NOMO-1 treated with dmso at 0.1 percent for 144 hours (cell line): Measurements from ENCODE around the gene GNB5.
A peak's percentile ranks its signal among the peaks of the same experiment; 100 is the strongest.

Source experiments
- DNase-seq: peaks from one replicate; lab custom pipeline; 2025; ENCODE audit not compliant: unreplicated experiment; lab: John Stamatoyannopoulos, UW

GNB5 gene

DNA sequence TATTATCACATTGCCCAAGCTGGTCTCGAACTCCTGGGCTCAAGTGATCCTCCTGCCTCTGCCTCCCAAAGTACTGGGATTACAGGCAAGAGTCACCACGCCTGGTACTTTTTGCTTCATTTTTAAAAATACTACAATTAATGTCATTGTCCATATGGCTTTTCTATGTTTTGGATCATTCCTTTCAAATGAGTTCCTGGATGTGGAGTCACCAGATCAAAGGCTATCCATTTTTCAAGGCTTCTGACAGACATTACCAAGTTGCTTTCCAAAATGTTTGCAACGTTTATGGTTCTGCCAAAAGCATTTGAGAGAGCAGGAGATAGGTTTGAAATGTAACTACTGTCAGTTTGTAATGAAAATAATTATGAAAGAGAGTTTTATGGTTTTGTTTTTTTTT, 44.4 kb downstream of the GNB5 start:
- no peak for DNase-seq

- DNase-seq = no peak
Measured at GRCh38 chr15:52146261-52146660, 44.9 kb downstream of the GNB5 start.

GRCh38 chr15:52144656-52145178, 46.5 kb downstream of the GNB5 start:
- DNase-seq = no peak

GRCh38 chr15:52143873-52144272, 47.3 kb downstream of the GNB5 start:
- no peak for DNase-seq

GRCh38 chr15:52140646-52141045, 50.5 kb downstream of the GNB5 start:
- DNase-seq = no peak

DNA sequence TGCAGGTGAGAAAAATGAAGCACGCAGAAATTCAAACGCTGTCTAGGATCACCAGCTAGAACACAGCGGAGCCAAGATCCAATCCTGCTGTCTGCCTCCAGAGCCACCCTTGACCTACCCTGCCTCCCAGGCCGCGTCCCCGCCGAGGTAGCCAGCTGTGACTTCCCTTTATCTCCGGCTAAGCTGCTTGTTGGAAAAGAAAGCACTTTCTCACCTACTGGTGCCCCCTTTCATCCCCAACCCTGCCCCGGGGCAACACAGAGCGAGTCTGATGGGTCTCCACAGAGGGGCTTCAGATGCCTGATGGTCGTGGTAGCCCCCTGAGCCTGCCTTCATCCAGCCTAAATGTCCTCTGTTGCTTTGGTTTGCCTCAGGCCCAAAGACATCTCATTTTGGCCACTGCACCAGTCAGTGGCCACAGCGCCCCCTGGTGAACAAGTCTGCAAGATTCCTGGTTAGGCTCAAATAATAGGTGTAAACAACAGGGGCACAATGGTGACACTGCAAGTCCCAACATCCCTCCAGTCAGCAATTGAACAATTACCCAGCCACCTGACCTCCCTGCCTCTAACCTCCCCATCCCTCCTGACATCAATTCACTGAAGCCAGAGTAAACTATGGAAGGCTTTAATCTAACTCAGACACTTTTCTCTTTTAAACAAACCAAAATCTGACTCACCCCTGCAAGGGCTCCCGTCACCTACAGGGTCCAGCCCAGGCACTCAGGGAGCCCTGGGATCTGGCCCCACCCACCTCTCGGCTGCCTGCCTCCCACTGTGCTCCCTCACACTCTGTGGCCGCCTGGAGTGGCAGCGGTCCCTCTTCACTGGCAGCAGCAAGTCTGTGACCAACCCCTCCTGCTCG, 51.4 kb downstream of the GNB5 start:
- peak; percentile 45 for DNase-seq

GRCh38 chr15:52137432-52138357, 53.5 kb downstream of the GNB5 start:
- DNase-seq = peak; percentile 92

GRCh38 chr15:52136442-52136980, 54.7 kb downstream of the GNB5 start:
- no peak for DNase-seq

- DNase-seq = no peak
Measured at GRCh38 chr15:52134502-52135144, 56.6 kb downstream of the GNB5 start.

DNA sequence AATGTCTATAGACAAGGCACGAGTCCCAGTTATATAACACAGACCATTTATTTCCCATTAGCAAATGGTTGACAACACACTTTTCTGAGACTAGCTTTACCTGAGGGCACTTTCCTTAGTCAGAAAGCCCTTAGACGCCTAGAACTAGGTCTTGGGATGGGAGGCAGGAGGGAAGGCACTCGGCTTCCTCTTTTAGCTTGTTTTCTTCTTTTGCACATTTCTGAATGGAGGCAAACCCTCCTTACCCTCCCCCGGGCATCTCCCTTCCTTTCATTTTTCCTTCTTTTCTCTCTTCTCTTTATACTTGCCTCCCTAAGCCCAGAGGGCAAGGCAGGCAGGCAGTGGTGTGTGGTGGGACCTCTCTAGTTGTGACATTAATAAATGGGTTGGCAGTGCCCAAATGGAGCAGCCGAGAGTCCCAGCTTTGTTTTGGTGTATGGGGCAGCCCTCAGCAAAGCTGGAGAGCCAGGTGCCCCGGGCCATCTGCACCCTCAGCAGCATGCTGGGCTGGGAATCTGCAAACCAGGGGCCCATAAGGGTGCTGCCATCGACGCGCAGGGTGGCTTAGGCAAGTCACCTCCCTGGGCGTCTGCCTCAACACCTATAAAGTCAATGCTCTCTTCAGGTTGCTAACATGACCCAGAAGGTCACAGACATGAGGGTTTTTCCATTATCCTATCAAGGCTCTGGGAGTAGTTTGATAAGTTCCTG, 57.5 kb downstream of the GNB5 start:
- DNase-seq = no peak

DNA sequence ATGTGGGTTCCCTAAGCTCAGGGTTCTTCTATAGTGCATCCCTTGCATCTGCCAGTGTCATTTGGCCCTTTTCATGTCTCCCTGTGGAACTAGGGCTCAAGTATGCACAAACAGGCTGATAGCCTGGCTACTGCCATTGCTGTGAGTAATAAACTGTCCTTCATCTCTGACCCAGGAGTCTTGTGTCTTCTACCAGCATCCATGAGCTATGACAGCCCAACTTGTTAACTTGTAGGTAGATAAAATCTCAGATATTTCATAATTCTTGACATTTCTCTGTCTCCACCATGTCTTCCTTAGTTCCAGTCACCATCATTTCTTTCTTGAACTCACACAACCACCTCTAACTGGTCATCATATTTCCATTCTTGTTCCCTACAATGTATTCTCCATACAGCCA, 59.1 kb downstream of the GNB5 start:
- DNase-seq = no peak

DNA sequence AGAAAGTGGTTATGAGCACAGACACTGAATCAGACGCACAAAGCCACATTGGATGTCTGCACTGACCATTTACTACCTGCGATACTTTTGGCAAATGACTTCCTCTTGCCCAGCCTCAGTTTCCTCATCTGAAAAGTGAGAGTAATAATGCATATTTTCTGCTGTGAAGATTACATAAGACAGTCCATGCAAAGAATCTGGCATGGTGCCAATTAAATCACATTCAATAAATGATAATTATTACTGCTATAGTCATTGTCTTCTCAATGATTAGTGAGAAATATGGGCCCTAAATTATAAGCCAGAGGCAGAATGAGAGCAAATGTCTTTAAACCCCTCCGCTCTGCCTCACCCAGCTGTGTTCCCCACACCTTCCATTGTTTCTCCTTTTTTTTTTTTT, 62.6 kb downstream of the GNB5 start:
- DNase-seq = no peak

- no peak for DNase-seq
Measured at GRCh38 chr15:52124270-52124880, 66.8 kb downstream of the GNB5 start.

GRCh38 chr15:52121896-52122295, 69.3 kb downstream of the GNB5 start:
- DNase-seq = no peak

DNA sequence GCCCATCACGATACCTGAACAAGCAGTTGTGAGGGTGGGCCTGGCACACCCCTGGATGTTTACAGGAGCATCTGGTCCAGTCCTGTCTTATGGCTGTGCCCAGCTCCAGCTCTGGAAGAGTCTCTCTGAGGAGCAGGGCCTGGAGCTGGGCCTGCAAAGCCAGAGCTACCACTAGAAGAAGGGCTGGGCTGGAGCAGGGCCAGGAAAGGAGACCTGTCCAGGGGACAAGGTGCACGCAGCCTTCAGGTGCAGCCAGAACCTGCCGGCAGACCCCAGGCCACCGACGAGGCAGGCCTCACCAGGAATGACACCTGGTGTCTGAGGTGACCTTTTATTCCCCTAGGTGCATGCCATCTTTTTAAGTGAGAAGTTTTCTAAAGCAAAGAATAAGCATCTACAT, 70.2 kb downstream of the GNB5 start:
- DNase-seq = no peak

DNA sequence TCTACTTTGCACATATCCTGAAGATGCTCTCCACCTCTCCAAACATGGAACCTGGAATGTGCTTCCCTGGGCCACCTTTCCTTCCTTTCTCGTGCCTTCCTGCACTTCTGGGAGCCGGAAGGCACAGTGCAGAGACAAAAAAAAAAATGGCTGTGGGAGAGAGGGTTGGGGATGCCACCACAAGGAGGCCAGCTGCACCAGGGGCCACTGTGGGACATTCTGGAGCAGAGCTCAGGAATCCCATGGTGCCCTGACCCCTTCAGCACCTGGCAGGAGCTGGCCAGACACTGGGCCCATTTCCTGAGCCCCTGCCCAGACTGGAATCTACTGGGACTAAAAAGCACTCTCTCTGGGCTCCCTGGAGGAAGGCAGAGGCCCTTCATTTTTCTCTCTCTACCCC, 70.7 kb downstream of the GNB5 start:
- DNase-seq = no peak

GRCh38 chr15:52118969-52119749, 72.0 kb downstream of the GNB5 start:
- DNase-seq = no peak

DNA sequence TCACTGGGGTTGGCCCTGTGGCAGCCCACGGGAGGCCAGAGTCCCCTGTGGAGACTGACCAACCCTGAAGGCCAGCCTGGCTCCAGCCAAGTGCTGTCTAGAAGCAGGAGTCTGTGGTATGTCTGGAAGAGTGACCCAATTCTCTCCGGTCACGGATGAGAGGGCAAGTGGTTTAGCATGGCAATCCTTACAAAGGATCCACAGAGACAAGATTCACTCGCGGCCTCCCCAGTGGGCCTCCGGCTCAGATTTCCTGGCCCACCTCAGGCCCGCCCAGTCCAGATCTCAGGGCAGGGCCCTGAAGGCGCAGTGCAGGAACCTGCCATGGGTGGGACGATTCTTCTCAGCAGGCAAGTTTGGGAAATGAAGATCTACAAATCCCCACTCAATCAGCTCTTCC, 73.6 kb downstream of the GNB5 start:
- no peak for DNase-seq
